Mesothelial cell of epicardium (in vitro differentiated cells): ENCODE results near the gene CAPN15. TPM values are rescaled to one million over a fixed set of nuclear protein-coding genes. Genes with fewer than 3 reads are reported as not detected.

Experiments used
- DNase-seq, 2 experiments: peaks; one replicate each; pipeline ENCODE4 v3.0.0; 2021; ENCODE audit warnings: low spot score in 2 of 2; ENCODE audit not compliant: unreplicated experiment in 2 of 2
- H3K27ac Mint-ChIP-seq: 2 replicates; pipeline ENCODE4 v1.8.0; 2021; ENCODE audit warnings: mixed read lengths
- H3K27me3 Mint-ChIP-seq: 2 replicates; pipeline ENCODE4 v1.8.0; 2021; ENCODE audit warnings: low read depth, mixed read lengths
- H3K36me3 Mint-ChIP-seq: 2 replicates; pipeline ENCODE4 v1.8.0; 2021; ENCODE audit warnings: mixed read lengths
- H3K4me1 Mint-ChIP-seq: 2 replicates; pipeline ENCODE4 v1.8.0; 2021; ENCODE audit warnings: mixed read lengths
- H3K4me3 Mint-ChIP-seq: 2 replicates; pipeline ENCODE4 v1.8.0; 2021; ENCODE audit warnings: mild to moderate bottlenecking, moderate library complexity, mixed read lengths
- H3K9me3 Mint-ChIP-seq: 2 replicates; pipeline ENCODE4 v1.8.0; 2021; ENCODE audit warnings: mixed read lengths
- CTCF ChIP-seq: fragments of 200-600 bp; sonication (generic); IDR thresholded peaks from one replicate; pipeline ENCODE4 v1.5.0; 2021; ENCODE audit warnings: antibody characterized with exemption; ENCODE audit not compliant: unreplicated experiment
- total RNA-seq: library from RNA; stranded (reverse); gene quantifications from 3 replicates; pipeline ENCODE4 v1.2.1, GENCODE V29; 2021

Gene CAPN15
- total RNA-seq, 1 donor from 2014 or later, result 49.1 TPM

- H3K27me3 Mint-ChIP-seq, result no peaks in the 10 kb centered on the region
- no peak overlapping the region for H3K4me3 Mint-ChIP-seq
- no peak for TF ChIP-seq CTCF
- no peaks in the 10 kb centered on the region for H3K4me1 Mint-ChIP-seq
- H3K27ac Mint-ChIP-seq, result peak overlapping the region; percentile 53
- no peak for DNase-seq
- no peaks in the 10 kb centered on the region for H3K9me3 Mint-ChIP-seq
- H3K36me3 Mint-ChIP-seq, result peaks cover 20% of the 10 kb centered on the region
Measured at GRCh38 chr16:497258-497657, 30.3 kb upstream of the CAPN15 start.

GRCh38 chr16:499924-500323 is 27.6 kb upstream of the CAPN15 start:
- Mint-ChIP-seq H3K9me3 (no peaks in the 10 kb centered on the region), H3K27ac (no peak overlapping the region), H3K36me3 (peaks cover 15% of the 10 kb centered on the region), H3K4me3 (no peak overlapping the region), H3K27me3 (no peaks in the 10 kb centered on the region), H3K4me1 (no peaks in the 10 kb centered on the region)
- no peak for TF ChIP-seq CTCF
- no peak for DNase-seq

- no peak for DNase-seq
- TF ChIP-seq CTCF, result no peak
- H3K4me3 Mint-ChIP-seq, result no peak overlapping the region
- H3K9me3 Mint-ChIP-seq, result no peaks in the 10 kb centered on the region
- peaks cover 13% of the 10 kb centered on the region for H3K36me3 Mint-ChIP-seq
- H3K27me3 Mint-ChIP-seq, result no peaks in the 10 kb centered on the region
- H3K27ac Mint-ChIP-seq, result no peak overlapping the region
- H3K4me1 Mint-ChIP-seq, result no peaks in the 10 kb centered on the region
Measured at GRCh38 chr16:500709-501108, 26.8 kb upstream of the CAPN15 start.

- DNase-seq, result no peak
- Mint-ChIP-seq H3K27ac (no peak overlapping the region), H3K36me3 (peaks cover 10% of the 10 kb centered on the region), H3K9me3 (no peaks in the 10 kb centered on the region), H3K4me3 (no peak overlapping the region), H3K27me3 (no peaks in the 10 kb centered on the region), H3K4me1 (no peaks in the 10 kb centered on the region)
- no peak for TF ChIP-seq CTCF
Measured at GRCh38 chr16:502179-502943, 25.2 kb upstream of the CAPN15 start.

GRCh38 chr16:503150-504071 is 24.1 kb upstream of the CAPN15 start:
- TF ChIP-seq CTCF, result no peak
- H3K4me1 Mint-ChIP-seq, result no peaks in the 10 kb centered on the region
- peaks cover 5% of the 10 kb centered on the region for H3K36me3 Mint-ChIP-seq
- no peak overlapping the region for H3K4me3 Mint-ChIP-seq
- H3K27ac Mint-ChIP-seq, result no peak overlapping the region
- DNase-seq, result no peak
- no peaks in the 10 kb centered on the region for H3K9me3 Mint-ChIP-seq
- no peaks in the 10 kb centered on the region for H3K27me3 Mint-ChIP-seq
